ENCODE results near the gene MRPL43.

The MRPL43 gene

DNA sequence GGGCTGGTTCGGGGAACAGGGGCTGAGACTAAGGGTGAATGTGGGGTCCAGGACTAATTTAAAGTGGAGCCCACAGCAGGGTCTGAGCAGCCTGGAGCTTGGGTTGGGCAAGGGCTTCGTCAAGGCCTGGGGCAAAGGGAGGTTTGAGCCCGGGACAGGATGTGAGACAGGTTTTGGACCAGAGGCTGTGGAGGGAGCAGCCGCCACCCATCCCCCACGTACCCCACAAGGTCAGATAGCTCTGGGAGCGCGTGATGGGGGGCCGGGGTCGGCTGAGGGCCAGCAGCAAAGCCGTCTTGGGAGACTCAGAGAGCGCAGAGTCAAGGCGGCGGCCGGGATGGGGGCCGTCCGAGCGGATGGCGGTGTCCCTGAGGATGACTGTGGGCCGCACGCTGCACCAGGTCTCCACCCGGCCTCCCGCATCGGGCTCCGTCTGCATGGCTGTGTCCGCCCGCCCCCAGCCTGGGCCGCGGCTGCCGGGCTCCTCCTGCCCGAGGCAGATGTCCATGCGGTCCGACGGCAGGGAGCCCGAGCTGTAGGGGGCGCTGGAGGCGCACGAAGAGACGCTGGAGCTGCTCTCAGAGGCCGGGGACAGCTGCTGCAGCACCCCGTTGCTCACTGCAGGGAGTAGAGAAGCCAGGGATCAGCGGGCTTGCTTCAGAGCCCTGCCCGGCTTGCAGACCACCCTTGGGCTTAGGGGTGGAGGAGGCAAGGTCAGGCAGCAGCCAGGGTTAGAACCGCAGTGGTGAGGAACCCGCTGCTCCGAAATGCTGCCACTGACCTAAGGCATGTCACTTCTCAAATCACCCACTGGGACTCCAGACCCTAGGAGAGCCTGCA is 31.5 kb upstream of the MRPL43 start:
- peak; percentile 79 for DNase-seq

- DNase-seq: no peak
Observed at GRCh38 chr10:101018118-101018599, 30.9 kb upstream of the MRPL43 start.

- DNase-seq: no peak
Observed at GRCh38 chr10:101016814-101017213, 29.5 kb upstream of the MRPL43 start.

- DNase-seq: no peak
Observed at GRCh38 chr10:101015582-101015973, 28.3 kb upstream of the MRPL43 start.

GRCh38 chr10:101014966-101015581 is 27.8 kb upstream of the MRPL43 start:
- DNase-seq: no peak

- peak; percentile 83 for DNase-seq
Observed at GRCh38 chr10:101014230-101014884, 27.1 kb upstream of the MRPL43 start.

- DNase-seq: no peak
Observed at GRCh38 chr10:101013365-101013825, 26.1 kb upstream of the MRPL43 start.

GRCh38 chr10:101012525-101013364 is 25.4 kb upstream of the MRPL43 start:
- peak; percentile 84 for DNase-seq

DNA sequence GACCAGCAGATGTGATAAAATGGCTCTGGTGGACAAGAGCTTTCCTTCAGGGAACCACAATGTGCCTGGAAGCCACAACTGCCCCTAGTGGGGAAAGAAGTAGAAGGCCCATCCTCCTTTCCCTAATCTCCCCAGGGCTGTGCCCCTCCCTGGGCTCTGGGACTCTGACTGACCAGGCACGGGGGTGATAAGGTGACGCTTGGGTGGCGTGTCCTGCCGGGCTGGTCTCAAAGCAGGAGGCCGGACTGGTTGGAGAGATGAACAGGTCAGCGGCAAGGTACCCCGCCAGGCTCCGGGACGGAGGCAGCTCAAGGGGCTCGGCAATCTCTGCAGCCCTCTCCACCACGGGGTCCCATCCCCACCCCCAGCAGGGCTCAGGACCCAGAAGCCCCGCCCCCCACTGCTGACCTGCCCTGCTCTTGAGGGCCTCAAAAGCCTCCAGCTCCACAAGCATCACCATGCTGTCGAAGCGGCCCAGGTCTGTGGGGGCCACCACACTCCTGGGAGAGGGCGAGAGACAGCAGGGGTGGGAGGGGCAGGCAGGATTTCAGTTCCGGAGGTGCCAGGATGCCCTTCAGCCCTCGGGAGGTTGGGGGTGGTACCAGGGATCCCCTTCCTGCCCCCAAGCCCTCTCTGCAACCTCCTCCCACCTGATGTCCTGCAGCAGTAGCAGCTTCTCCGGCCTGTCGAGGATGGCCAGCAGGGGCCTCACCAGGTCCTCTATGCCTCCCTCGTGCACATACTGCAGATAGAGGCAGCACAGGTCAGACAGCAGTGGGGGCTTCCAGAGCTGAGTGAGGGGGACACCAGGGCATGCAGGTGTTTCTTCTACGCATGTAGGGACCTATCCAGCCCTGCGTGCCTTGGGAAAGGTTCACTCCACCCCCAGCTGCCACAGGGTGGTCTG is 24.5 kb upstream of the MRPL43 start:
- no peak for DNase-seq

GRCh38 chr10:101010329-101010728 is 23.0 kb upstream of the MRPL43 start:
- DNase-seq: no peak

DNA sequence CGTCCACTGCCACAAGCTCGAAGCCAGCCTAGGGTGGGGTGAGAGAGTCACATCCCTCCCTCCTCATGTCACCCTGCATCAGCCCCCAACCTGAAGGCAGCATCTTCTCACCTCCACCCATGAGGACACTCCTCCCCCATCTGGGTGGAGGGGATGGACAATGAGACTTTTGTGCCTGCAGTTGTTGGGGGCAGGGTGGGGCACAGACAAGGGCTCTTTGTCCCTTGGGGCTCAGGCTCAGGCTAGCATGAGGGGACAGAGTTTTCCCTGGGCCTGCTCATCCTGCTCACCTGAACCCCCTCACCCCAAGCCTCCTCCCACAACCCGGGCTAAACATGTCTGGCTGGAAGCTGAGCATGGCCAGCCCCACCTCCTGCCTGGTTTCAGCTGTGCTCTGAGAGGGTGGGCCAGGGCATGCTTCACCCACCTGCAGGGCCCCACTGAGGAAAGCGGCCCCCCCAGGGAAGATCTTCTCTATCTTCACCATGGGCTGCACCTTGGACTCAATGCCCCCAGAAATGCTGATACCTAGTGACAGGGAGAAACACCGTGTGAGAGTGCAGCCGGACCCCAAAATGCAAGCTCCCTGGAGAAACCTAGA is 21.6 kb upstream of the MRPL43 start:
- DNase-seq: no peak

DNA sequence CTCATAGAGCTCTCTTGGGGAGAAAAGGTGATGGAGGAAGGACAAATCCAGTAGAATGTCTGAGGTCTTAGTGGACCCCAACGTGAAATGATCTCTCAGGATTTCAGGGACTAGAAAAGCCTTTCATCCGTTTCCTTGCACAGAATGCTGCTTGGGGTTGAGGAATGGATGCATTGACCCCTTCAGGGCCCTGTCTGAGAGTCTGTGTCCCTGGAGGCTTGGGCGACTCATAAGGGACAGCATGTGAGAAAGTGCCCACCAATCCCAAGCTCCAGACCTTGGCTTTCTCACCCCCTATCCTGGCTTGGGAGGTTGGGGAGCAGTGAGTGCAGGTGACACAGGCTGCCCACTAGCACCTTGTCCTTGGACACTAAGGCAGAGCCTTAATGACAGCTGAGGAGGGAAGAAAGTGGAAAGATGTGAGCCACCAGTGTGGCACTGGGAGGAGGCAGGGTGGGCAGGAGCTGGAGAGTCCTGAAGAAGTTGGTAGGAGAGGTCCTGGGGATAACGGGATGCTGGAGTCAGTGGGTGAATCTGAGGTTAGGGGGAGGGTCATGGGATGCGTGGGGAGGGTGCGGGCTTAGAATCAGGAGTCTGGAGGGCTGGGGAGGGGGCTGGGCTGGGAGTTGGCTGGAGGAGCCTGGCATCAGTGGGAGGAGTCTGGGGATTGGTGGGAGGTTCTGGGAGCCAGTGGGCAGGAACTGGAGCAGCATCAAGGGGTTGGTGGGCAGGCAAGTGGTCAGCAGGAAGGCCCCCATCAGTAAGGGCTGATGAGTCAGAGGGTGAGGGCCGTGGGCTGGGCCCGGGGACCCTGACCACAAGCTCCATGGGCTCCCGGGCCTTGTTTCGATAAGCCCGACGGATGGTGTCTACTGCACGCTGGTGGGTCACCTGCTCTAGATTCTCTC is 20.9 kb upstream of the MRPL43 start:
- DNase-seq: no peak

- no peak for DNase-seq
Observed at GRCh38 chr10:101007099-101007711, 19.9 kb upstream of the MRPL43 start.

- no peak for DNase-seq
Observed at GRCh38 chr10:101006593-101007098, 19.3 kb upstream of the MRPL43 start.

DNA sequence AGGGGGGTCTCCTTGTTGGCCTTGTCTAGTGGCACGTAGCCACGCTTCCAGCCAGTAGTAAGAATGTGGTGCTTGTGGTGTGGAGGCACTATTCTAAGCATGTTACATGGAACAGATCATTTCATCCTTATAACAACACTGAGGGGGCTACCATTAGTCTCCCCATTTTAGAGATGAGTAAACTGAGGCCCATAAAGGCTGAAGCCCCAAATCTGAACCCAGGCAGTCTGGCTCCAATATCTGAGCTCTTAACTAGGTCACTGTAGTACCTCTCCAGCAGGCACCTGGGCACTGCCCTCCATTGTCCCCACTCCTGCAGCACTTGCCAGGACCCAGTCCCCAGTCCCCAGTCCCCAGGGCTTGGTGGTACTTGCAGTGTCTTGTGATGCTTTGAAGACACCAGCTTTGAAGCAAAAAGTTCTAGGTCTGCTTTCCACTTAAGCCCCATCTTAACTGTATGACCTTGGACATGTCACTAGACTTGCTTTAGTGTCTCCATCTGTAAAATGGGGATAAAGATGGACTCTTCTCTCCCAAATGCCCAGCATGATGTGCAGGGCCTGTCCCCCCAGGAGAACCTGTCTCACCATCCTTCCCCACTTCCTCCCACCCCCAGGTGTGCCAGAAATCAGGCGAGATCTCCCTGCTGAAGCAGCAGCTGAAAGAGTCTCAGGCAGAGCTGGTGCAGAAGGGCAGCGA is 18.7 kb upstream of the MRPL43 start:
- no peak for DNase-seq

GRCh38 chr10:101005361-101005760 is 18.1 kb upstream of the MRPL43 start:
- DNase-seq: no peak

GRCh38 chr10:101003639-101004206 is 16.4 kb upstream of the MRPL43 start:
- DNase-seq: no peak

- DNase-seq: no peak
Observed at GRCh38 chr10:101002456-101002855, 15.2 kb upstream of the MRPL43 start.

Data from CD4-positive, alpha-beta T cell treated with Interleukin-6 for 4 hours (primary cell).